Measurements from ENCODE around the gene CIDEB. TPM values are rescaled to one million over a fixed set of nuclear protein-coding genes. Genes with fewer than 3 reads are reported as not detected.
A peak's percentile ranks its signal among the peaks of the same experiment; 100 is the strongest.

The CIDEB gene
- total RNA-seq, 1 donor from 2014 or later = 4.7 TPM

GRCh38 chr14:24293525-24293924 lies 14.3 kb downstream of the CIDEB start:
- no peak overlapping the region for H3K4me3 ChIP-seq (ENCODE audit: low read length in 3 of 3)
- H3K36me3 ChIP-seq (ENCODE audit: control insufficient read depth in 3 of 3, insufficient read depth in 3 of 3, low read length in 3 of 3) = peaks cover 23 to 45% (median 43%) of the 10 kb centered on the region in 3 donors
- peaks cover under 1 to 10% (median 2%) of the 10 kb centered on the region in 3 donors for H3K4me1 ChIP-seq (ENCODE audit: control insufficient read depth in 3 of 3, insufficient read depth in 3 of 3, low read length in 3 of 3)
- no peaks in the 10 kb centered on the region for H3K27me3 ChIP-seq (ENCODE audit: control insufficient read depth in 3 of 3, insufficient read depth in 3 of 3, low read length in 3 of 3)
- H3K9me3 ChIP-seq (ENCODE audit: control insufficient read depth in 3 of 3, low read length in 3 of 3) = no peaks in the 10 kb centered on the region
- no peak overlapping the region for H3K9ac ChIP-seq (ENCODE audit: low read depth in 1 of 3, low read length in 3 of 3)
- H3K27ac ChIP-seq (ENCODE audit: low read depth, low read length) = no peak overlapping the region

- Histone ChIP-seq H3K4me1 (ENCODE audit: control insufficient read depth in 3 of 3, insufficient read depth in 3 of 3, low read length in 3 of 3) (peaks cover 0 to 8% (median 2%) of the 10 kb centered on the region in 3 donors), H3K36me3 (ENCODE audit: control insufficient read depth in 3 of 3, insufficient read depth in 3 of 3, low read length in 3 of 3) (peaks cover 23 to 45% (median 43%) of the 10 kb centered on the region in 3 donors)
These were observed 15.5 kb downstream of the CIDEB start for GRCh38 chr14:24292118-24292807.

GRCh38 chr14:24291446-24292117 lies 16.2 kb downstream of the CIDEB start:
- no peak overlapping the region for H3K9ac ChIP-seq (ENCODE audit: low read depth in 1 of 3, low read length in 3 of 3)
- H3K4me1 ChIP-seq (ENCODE audit: control insufficient read depth in 3 of 3, insufficient read depth in 3 of 3, low read length in 3 of 3) = peaks cover 0 to 1% (median under 1%) of the 10 kb centered on the region in 3 donors
- no peak overlapping the region for H3K4me3 ChIP-seq (ENCODE audit: low read length in 3 of 3)
- peaks cover 23 to 45% (median 43%) of the 10 kb centered on the region in 3 donors for H3K36me3 ChIP-seq (ENCODE audit: control insufficient read depth in 3 of 3, insufficient read depth in 3 of 3, low read length in 3 of 3)
- H3K27ac ChIP-seq (ENCODE audit: low read depth, low read length) = no peak overlapping the region
- no peaks in the 10 kb centered on the region for H3K27me3 ChIP-seq (ENCODE audit: control insufficient read depth in 3 of 3, insufficient read depth in 3 of 3, low read length in 3 of 3)
- no peaks in the 10 kb centered on the region for H3K9me3 ChIP-seq (ENCODE audit: control insufficient read depth in 3 of 3, low read length in 3 of 3)

More at GRCh38 chr14:24292118-24292807, 15.5 kb downstream of the CIDEB start:
- H3K27ac ChIP-seq (ENCODE audit: low read depth, low read length) = no peak overlapping the region
- H3K27me3 ChIP-seq (ENCODE audit: control insufficient read depth in 3 of 3, insufficient read depth in 3 of 3, low read length in 3 of 3) = no peaks in the 10 kb centered on the region
- H3K4me3 ChIP-seq (ENCODE audit: low read length in 3 of 3) = no peak overlapping the region
- no peak overlapping the region for H3K9ac ChIP-seq (ENCODE audit: low read depth in 1 of 3, low read length in 3 of 3)
- no peaks in the 10 kb centered on the region for H3K9me3 ChIP-seq (ENCODE audit: control insufficient read depth in 3 of 3, low read length in 3 of 3)

- no peak overlapping the region for H3K9ac ChIP-seq (ENCODE audit: low read depth in 1 of 3, low read length in 3 of 3)
- H3K4me1 ChIP-seq (ENCODE audit: control insufficient read depth in 3 of 3, insufficient read depth in 3 of 3, low read length in 3 of 3) = no peaks in the 10 kb centered on the region
- peaks cover 23 to 38% (median 35%) of the 10 kb centered on the region in 3 donors for H3K36me3 ChIP-seq (ENCODE audit: control insufficient read depth in 3 of 3, insufficient read depth in 3 of 3, low read length in 3 of 3)
- no peak overlapping the region for H3K27ac ChIP-seq (ENCODE audit: low read depth, low read length)
- H3K4me3 ChIP-seq (ENCODE audit: low read length in 3 of 3) = no peak overlapping the region
- no peaks in the 10 kb centered on the region for H3K9me3 ChIP-seq (ENCODE audit: control insufficient read depth in 3 of 3, low read length in 3 of 3)
- no peaks in the 10 kb centered on the region for H3K27me3 ChIP-seq (ENCODE audit: control insufficient read depth in 3 of 3, insufficient read depth in 3 of 3, low read length in 3 of 3)
These were observed 17.0 kb downstream of the CIDEB start for GRCh38 chr14:24290746-24291145.

- peaks cover 23 to 34% (median 29%) of the 10 kb centered on the region in 3 donors for H3K36me3 ChIP-seq (ENCODE audit: control insufficient read depth in 3 of 3, insufficient read depth in 3 of 3, low read length in 3 of 3)
- no peaks in the 10 kb centered on the region for H3K27me3 ChIP-seq (ENCODE audit: control insufficient read depth in 3 of 3, insufficient read depth in 3 of 3, low read length in 3 of 3)
- H3K9ac ChIP-seq (ENCODE audit: low read depth in 1 of 3, low read length in 3 of 3) = no peak overlapping the region
- no peaks in the 10 kb centered on the region for H3K4me1 ChIP-seq (ENCODE audit: control insufficient read depth in 3 of 3, insufficient read depth in 3 of 3, low read length in 3 of 3)
- H3K4me3 ChIP-seq (ENCODE audit: low read length in 3 of 3) = no peak overlapping the region
- no peaks in the 10 kb centered on the region for H3K9me3 ChIP-seq (ENCODE audit: control insufficient read depth in 3 of 3, low read length in 3 of 3)
- H3K27ac ChIP-seq (ENCODE audit: low read depth, low read length) = no peak overlapping the region
These were observed 18.0 kb downstream of the CIDEB start for GRCh38 chr14:24289649-24290280.

GRCh38 chr14:24286996-24287395 lies 20.8 kb downstream of the CIDEB start:
- no peaks in the 10 kb centered on the region for H3K27me3 ChIP-seq (ENCODE audit: control insufficient read depth in 3 of 3, insufficient read depth in 3 of 3, low read length in 3 of 3)
- H3K9ac ChIP-seq (ENCODE audit: low read depth in 1 of 3, low read length in 3 of 3) = no peak overlapping the region
- H3K4me1 ChIP-seq (ENCODE audit: control insufficient read depth in 3 of 3, insufficient read depth in 3 of 3, low read length in 3 of 3) = no peaks in the 10 kb centered on the region
- H3K36me3 ChIP-seq (ENCODE audit: control insufficient read depth in 3 of 3, insufficient read depth in 3 of 3, low read length in 3 of 3) = peaks cover 15 to 26% (median 23%) of the 10 kb centered on the region in 3 donors
- no peak overlapping the region for H3K4me3 ChIP-seq (ENCODE audit: low read length in 3 of 3)
- H3K9me3 ChIP-seq (ENCODE audit: control insufficient read depth in 3 of 3, low read length in 3 of 3) = no peaks in the 10 kb centered on the region
- H3K27ac ChIP-seq (ENCODE audit: low read depth, low read length) = no peak overlapping the region

- peaks cover 9 to 12% (median 11%) of the 10 kb centered on the region in 3 donors for H3K36me3 ChIP-seq (ENCODE audit: control insufficient read depth in 3 of 3, insufficient read depth in 3 of 3, low read length in 3 of 3)
- no peak overlapping the region for H3K4me3 ChIP-seq (ENCODE audit: low read length in 3 of 3)
These were observed 22.4 kb downstream of the CIDEB start for GRCh38 chr14:24285351-24285750.

GRCh38 chr14:24284501-24285035 lies 23.2 kb downstream of the CIDEB start:
- Histone ChIP-seq H3K4me3 (ENCODE audit: low read length in 3 of 3) (no peak overlapping the region), H3K36me3 (ENCODE audit: control insufficient read depth in 3 of 3, insufficient read depth in 3 of 3, low read length in 3 of 3) (peaks cover 3 to 4% (median 4%) of the 10 kb centered on the region in 3 donors), H3K4me1 (ENCODE audit: control insufficient read depth in 3 of 3, insufficient read depth in 3 of 3, low read length in 3 of 3) (peaks cover 0 to 5% (median 0%) of the 10 kb centered on the region in 3 donors), H3K27me3 (ENCODE audit: control insufficient read depth in 3 of 3, insufficient read depth in 3 of 3, low read length in 3 of 3) (no peaks in the 10 kb centered on the region), H3K9ac (ENCODE audit: low read depth in 1 of 3, low read length in 3 of 3) (peak overlapping the region in 1 of 3 donors; percentile 16), H3K9me3 (ENCODE audit: control insufficient read depth in 3 of 3, low read length in 3 of 3) (no peaks in the 10 kb centered on the region), H3K27ac (ENCODE audit: low read depth, low read length) (no peak overlapping the region)

More at GRCh38 chr14:24285351-24285750, 22.4 kb downstream of the CIDEB start:
- Histone ChIP-seq H3K9ac (ENCODE audit: low read depth in 1 of 3, low read length in 3 of 3) (no peak overlapping the region), H3K9me3 (ENCODE audit: control insufficient read depth in 3 of 3, low read length in 3 of 3) (no peaks in the 10 kb centered on the region), H3K27me3 (ENCODE audit: control insufficient read depth in 3 of 3, insufficient read depth in 3 of 3, low read length in 3 of 3) (no peaks in the 10 kb centered on the region), H3K27ac (ENCODE audit: low read depth, low read length) (no peak overlapping the region), H3K4me1 (ENCODE audit: control insufficient read depth in 3 of 3, insufficient read depth in 3 of 3, low read length in 3 of 3) (peaks cover 0 to 5% (median 0%) of the 10 kb centered on the region in 3 donors)

GRCh38 chr14:24283796-24284460 lies 23.8 kb downstream of the CIDEB start:
- Histone ChIP-seq H3K27ac (ENCODE audit: low read depth, low read length) (no peak overlapping the region), H3K4me3 (ENCODE audit: low read length in 3 of 3) (no peak overlapping the region), H3K9me3 (ENCODE audit: control insufficient read depth in 3 of 3, low read length in 3 of 3) (no peaks in the 10 kb centered on the region), H3K4me1 (ENCODE audit: control insufficient read depth in 3 of 3, insufficient read depth in 3 of 3, low read length in 3 of 3) (peaks cover 0 to 5% (median 0%) of the 10 kb centered on the region in 3 donors), H3K36me3 (ENCODE audit: control insufficient read depth in 3 of 3, insufficient read depth in 3 of 3, low read length in 3 of 3) (no peaks in the 10 kb centered on the region), H3K9ac (ENCODE audit: low read depth in 1 of 3, low read length in 3 of 3) (peak overlapping the region in 1 of 3 donors; percentile 19), H3K27me3 (ENCODE audit: control insufficient read depth in 3 of 3, insufficient read depth in 3 of 3, low read length in 3 of 3) (no peaks in the 10 kb centered on the region)

All from skeletal muscle tissue (tissue), 4 donors.